ENCODE results near the gene LRRN3.

The LRRN3 gene

GRCh38 chr7:111162692-111163091 is 71.8 kb downstream of the LRRN3 start:
- DNase-seq (ENCODE audit: low read depth, low spot score): peak; percentile 41

DNA sequence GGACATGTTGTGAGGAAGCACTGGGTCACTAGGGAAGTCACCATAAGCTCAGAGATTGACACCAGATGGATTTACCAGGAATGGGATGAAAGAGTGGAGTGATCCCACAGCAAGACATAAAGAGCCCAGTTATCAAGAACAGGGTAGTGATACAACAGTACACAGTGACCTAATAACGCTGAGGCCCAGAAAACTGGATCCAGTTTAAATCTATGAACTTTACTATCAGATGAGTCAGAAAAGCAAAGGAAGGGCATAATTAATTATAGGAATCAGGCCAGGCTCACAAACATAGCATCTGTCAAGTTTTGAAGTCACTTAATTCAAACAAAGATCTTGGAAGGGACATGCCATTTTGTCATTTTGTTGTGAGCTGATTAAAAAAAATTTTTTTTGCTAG is 73.5 kb downstream of the LRRN3 start:
- DNase-seq (ENCODE audit: low read depth, low spot score): no peak

DNA sequence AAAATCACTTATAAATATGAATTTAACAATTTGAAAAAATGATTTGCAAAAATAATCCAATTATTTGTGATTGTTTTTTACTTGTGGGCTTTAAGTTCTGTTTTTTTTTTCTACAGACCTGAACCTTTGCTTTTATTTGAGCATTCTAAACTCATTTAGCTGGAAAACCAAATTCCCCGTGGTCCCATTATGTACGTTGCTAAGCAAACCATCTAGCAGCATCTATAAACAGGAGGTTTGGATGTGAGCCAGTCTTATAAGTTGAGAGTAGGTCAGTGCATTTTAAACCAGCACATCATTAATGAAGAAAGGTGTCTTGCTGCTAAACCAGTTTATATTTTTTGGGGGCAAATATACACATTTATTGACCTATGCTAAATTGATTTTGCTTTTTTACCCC is 77.3 kb downstream of the LRRN3 start:
- DNase-seq (ENCODE audit: low read depth, low spot score): peak; percentile 75

- no peak for DNase-seq (ENCODE audit: low read depth, low spot score)
These were observed 81.8 kb downstream of the LRRN3 start for GRCh38 chr7:111172564-111173257.

DNA sequence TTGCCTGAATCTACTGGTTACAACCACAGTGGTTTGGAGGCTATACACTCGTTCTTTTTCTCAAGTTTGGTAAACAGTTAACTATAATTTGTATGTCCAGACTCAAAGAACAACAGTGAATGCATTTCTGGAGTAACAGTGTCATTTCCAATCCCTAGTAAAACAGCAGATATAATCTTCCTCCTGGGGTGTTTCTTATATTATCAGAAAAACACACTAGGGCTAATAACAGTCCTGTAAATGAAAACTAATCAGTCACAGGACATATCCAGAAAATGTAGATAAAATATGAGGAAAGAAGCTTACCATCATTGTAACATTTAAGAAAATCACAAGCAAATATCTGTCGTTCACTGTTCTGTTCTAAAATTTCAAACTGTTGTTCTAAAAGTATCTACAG is 82.6 kb downstream of the LRRN3 start:
- no peak for DNase-seq (ENCODE audit: low read depth, low spot score)

- DNase-seq (ENCODE audit: low read depth, low spot score): no peak
These were observed 83.1 kb downstream of the LRRN3 start for GRCh38 chr7:111173990-111174389.

GRCh38 chr7:111174510-111174909 is 83.6 kb downstream of the LRRN3 start:
- no peak for DNase-seq (ENCODE audit: low read depth, low spot score)

All from astrocyte of the hippocampus (primary cell).